GM18858 (cell line): ENCODE results near the gene ZIC2.

Source experiments
- ATAC-seq: cut with Tn5 transposase; IDR thresholded peaks from one replicate; pipeline ENCODE4 v1.9.1; 2021; ENCODE audit not compliant: unreplicated experiment

Gene ZIC2

GRCh38 chr13:99984461-99985240 lies 3.1 kb downstream of the ZIC2 start:
- no peak for ATAC-seq

- ATAC-seq: no peak
Observed at GRCh38 chr13:99985241-99985874, 3.8 kb downstream of the ZIC2 start.

GRCh38 chr13:99985886-99986527 lies 4.4 kb downstream of the ZIC2 start:
- no peak for ATAC-seq

- ATAC-seq: no peak
Observed at GRCh38 chr13:99986741-99987140, 5.2 kb downstream of the ZIC2 start.

- ATAC-seq: no peak
Observed at GRCh38 chr13:99987154-99988019, 5.8 kb downstream of the ZIC2 start.

- ATAC-seq: no peak
Observed at GRCh38 chr13:99988529-99989275, 7.1 kb downstream of the ZIC2 start.

GRCh38 chr13:99989276-99990125 lies 7.9 kb downstream of the ZIC2 start:
- ATAC-seq: no peak

GRCh38 chr13:99990126-99990977 lies 8.8 kb downstream of the ZIC2 start:
- ATAC-seq: no peak

- no peak for ATAC-seq
Observed at GRCh38 chr13:99991013-99991827, 9.6 kb downstream of the ZIC2 start.

GRCh38 chr13:99991828-99992775 lies 10.5 kb downstream of the ZIC2 start:
- no peak for ATAC-seq

- ATAC-seq: no peak
Observed at GRCh38 chr13:99992949-99993351, 11.4 kb downstream of the ZIC2 start.

- ATAC-seq: no peak
Observed at GRCh38 chr13:99993660-99994637, 12.4 kb downstream of the ZIC2 start.

- ATAC-seq: no peak
Observed at GRCh38 chr13:99994638-99995020, 13.0 kb downstream of the ZIC2 start.

GRCh38 chr13:99995104-99995588 lies 13.6 kb downstream of the ZIC2 start:
- ATAC-seq: no peak

- ATAC-seq: no peak
Observed at GRCh38 chr13:99995589-99996380, 14.2 kb downstream of the ZIC2 start.
